ENCODE measurements around the gene ULK4.

ULK4 gene

DNA sequence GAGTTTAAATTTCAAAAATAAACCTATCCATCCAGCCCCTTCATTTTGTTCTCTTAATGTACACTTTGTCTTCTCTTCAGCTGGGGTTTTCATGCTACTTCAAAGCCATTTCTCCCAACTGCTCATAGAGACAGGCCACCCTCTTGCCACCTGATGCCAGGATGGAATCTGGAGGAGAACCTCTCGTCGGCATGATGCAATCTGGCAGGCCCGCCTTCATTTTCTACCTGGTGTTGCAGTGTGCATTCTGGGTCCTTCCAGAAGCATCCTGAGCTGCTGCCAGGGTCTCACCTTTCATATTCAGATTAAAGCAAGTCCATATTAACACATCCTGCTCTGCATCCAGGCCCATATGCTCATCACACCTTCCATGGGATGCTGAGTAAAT, 701.8 kb downstream of the ULK4 start:
- DNase-seq (ENCODE audit: low spot score): no peak

DNA sequence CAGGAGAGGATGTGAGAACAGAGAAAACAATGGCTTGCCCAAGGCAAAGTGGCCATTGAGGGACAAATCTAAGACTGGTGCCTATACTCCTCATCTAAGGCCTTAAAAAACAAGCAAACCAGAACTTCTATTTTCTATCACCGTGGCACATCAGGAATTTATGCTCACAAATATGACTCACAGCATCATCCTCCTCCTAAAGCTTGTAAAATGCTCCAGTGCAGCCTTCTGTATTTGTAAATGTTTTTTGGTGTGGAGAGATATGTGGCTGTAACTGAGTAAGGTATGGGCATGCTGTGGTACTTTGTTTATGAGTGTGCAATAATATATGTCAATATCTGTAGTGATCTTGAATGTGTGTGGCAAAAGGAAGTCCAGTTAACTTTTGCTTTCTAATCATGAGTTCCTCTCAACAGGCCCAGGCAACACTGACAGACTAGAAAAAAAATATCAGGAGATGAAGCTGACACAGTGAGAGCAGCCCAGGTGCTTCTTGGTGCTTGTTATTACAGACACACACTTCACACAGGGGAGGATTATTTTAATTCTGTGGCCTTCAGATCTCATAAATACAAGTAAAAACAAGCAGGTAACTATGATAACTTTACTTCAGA, 702.3 kb downstream of the ULK4 start:
- no peak for DNase-seq (ENCODE audit: low spot score)

DNA sequence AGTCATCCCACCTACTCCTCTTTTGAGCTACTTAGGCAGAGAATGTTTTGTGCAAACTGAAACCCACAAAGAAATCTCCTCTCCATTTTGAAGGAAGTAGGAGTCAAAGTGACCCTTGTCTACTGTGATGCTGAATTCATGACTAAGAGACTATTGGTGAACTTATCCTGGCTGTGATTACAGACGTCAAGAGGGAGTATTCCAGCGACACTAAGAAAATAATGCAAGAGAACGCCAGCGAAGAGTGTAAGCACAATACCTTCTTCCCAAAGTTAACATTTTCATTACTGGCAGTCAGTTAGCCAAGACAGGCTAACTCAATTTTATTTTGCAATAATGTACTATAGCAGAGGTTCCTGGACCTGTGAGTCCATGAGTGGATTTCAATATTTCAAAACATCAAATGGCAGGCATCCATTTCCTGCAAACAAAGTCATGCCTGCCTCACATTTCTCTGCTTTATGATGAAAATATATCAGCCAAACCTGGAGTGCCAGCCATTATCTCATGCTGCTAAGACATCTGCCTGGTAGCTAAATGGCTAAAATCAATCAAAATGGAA, 703.6 kb downstream of the ULK4 start:
- DNase-seq (ENCODE audit: low spot score): no peak

DNA sequence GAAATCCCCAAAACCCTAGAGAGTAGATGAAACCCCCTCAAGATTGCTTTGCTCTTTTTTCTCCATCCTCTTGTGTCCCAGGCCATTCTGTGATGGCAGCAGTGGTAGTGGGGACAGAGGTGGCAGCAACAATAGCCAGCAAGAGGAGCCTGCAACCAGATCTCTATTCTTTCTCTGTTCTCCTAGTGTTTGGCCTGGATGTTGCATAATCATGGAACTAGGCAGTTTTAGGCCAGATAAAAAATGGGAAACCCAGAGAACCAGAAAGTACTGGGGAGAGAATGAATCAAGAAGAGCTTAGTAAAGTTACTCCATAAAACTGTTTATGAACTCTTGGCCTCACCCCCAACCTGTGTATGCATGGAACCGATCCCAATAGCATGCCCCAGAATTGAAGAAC, 710.3 kb downstream of the ULK4 start:
- no peak for DNase-seq (ENCODE audit: low spot score)

DNA sequence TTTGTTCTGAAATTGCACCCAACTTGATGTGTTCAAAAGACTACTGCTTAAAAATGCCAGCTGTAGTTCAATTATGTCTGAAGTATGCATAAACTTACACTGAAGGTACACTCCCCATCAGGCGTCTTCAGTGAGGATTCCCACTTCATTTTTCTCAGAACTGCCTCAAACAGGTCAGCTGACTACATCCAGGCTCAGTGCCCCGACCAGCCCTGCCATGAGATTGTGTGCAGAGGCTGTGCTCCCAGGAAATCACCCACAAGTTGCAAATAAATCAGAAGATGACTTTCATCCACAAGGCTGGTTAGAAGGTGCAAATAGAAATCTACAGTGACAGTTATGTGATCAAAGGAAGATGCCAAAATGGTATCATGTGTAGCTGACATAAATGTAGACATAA, 711.1 kb downstream of the ULK4 start:
- DNase-seq (ENCODE audit: low spot score): no peak

DNA sequence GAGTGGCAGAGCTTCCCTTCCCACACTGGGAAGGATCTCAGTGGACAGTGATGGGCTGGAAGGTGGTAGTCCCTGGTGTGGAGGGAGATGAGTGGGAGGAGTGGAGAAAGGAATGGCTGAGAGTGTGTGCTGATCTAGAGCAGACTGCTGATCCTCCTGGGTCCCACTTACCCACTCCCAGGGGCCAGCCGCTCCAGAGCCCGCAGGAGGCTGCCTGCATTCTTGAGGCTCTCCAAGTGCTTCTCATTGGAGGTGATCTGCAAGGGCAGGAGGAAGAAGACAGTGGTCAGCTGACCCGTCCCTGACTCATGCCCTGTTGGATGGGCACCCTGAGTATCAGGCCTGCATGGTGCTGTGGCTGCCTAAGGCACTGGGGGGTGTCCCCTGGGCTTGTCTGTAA, 712.6 kb downstream of the ULK4 start:
- DNase-seq (ENCODE audit: low spot score): no peak

DNA sequence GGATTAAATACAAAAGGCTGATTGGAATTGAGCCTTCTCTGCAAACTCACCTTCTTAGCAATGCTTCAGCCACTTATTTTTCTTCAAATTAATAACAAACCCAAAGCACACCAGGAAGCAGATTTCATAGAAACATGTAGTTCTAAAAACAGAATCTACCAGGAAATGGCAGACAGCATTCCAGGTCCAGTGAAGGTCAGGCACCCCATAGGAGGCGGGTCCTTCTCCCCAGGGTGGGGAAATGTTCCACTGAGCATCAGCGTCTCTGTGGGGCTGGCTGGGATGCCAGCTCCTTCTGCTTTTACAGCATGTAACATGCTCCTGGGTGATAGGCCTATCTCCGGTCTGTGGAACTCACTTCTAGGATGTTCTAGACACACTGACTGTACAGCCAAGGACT, 713.4 kb downstream of the ULK4 start:
- no peak for DNase-seq (ENCODE audit: low spot score)

DNA sequence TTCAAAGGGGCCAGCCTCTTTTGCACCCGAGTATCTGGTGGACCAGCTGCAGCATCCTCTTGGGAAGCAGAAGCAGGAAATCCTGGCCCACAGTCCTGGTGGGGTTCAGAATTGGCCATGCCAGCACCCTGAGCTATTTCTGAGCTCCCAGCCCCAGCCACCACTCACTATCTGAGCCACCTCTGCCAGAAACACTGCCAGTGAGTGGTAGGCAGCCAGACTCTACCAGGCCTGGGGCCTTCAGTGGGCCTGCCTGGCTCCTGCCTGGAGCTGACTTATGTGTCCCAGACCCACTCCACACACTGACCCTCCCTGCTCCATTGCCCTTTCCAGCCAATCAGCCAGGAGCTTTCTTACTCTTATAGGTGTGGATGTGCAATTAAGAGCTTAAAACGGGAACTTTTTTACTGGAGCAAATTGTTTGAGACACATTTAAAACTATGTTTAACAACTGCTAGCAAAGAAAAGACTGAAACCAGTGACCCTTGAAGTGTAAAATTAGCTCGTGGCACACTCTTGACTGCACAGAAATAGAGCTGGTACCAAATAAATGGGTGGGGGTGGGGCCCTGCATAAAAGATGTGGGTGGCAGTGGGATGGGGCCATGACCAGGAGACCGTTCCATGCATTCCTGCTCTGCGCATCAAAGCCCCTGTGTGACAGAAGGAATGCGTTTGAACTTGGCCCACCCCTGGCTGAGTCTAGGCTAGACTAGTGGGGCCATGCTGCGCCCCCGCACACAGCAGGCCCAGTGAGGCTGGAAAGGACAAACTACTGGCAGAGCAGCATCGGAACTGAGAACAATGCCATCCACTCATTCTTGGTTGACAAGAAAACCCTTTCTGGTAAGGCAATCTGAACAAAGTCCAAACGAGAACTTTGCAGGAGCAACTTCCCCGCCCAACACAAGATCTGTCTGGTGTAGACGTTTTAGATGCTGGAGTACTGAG, 714.6 kb downstream of the ULK4 start:
- DNase-seq (ENCODE audit: low spot score): no peak

DNA sequence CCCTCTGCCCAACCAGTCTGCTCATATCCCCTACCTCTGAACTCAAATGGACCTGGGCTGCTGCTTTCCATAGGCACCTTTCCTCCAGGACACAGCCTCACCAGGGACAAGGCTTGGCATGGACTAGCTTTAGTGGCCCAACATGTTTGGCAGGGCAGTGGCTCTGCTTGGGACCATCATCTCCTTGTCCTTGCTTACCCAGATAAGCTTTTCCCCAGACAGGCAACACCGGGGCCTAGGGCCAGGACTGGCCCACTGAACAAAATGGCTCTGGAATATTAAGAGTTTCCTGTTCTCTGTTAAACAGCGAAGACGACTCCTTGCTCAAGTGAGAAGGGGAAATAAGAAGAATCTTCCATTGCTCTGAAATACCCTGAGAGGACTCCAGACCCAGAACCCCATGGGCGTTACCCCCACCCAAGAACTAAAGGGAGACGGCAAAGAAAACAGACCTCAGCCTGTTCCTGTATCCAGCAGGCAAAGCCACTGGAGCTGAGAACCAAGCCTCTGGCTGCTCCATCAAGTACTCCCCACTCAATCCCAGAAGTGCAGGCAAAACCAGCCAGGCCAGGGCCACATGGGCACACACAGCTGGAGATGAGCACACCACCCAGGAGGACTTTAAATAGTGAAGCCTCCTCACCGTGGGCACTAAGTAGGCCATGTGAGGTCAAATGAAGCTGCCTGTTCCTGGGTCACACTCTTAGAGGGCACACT, 717.1 kb downstream of the ULK4 start:
- no peak for DNase-seq (ENCODE audit: low spot score)

DNA sequence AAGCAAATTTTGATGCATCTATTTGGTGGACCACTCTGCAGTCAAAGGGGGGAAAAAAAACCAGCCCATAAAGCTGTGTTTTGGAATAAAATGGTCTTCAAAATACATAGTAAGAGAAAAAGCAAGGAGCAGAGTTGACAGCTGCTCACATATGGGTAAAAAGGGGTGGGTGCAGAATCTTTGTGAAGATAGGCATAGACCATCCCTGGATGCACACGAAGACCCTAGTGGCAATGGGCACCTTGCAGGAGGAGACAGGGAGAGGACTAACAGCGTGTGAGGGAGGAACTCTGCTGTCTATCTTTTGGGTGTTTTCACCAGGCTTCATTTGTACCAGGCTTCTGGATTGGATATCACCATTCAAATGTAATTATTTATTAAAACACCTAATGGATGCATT, 718.7 kb downstream of the ULK4 start:
- no peak for DNase-seq (ENCODE audit: low spot score)

DNA sequence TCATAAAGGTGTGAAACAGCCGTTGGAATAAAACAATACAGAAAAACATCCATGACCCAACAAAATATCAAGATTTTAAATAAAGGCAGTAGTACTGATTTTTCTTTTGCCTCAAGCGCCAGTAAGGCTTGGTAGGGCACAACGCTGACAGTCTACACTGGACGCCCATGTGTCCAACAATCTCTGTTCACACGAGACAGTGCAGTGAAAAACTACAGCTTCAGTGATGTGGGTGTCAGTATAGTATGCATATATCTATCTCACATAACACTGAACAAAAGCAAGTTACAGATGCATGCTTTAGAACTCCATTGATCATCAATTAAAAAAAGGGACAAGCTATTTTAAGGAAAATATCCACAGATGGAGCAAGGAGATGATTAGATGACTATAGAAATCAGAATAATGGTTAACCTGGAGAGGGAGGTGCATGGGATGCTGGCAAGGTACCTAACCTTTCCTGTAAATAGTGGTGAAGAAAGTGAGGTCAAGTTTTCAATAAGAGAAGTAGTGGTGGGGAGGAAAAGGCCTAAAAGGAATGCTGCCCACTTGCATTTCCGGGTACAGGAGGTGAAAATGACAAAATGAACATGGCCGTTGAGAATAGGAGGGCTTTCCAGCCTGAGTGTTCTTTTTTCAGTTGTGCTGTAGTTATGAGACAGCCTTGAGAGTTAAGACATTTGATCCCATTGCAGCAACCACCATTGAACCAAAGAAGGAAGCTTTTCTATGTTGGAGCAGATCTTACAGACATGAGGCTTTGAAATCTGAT, 719.9 kb downstream of the ULK4 start:
- no peak for DNase-seq (ENCODE audit: low spot score)

DNA sequence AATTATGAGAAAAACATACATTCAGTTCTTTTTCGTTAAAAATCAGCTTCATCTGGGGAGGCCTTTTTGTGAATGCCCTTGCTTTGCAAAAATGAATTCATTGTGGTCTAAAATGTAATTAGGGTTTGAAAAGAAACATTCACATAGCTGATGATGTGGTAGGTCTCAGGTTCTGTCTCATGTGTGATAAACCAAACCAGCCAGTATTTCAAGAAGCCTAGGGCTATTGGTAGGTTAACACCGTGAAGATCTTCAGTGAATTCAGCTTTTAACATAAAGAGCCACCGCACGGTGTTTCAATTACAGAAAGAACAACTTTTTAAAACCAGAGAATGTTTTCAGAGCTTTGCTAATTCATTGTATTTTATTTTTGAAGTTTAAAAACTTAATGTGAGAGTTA, 720.7 kb downstream of the ULK4 start:
- DNase-seq (ENCODE audit: low spot score): no peak

DNA sequence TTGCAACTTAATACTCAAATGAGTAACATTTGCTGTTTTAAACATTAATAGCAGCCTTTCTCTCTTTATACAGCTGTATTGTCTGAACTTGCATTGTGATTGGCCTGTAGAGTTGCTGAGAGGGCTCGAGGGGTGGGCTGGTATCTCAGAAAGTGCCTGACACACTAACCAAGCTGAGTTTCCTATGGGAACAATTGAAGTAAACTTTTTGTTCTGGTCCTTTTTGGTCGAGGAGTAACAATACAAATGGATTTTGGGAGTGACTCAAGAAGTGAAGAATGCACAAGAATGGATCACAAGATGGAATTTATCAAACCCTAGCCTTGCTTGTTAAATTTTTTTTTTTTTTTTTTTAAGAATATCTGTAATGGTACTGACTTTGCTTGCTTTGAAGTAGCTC, 722.3 kb downstream of the ULK4 start:
- no peak for DNase-seq (ENCODE audit: low spot score)

DNA sequence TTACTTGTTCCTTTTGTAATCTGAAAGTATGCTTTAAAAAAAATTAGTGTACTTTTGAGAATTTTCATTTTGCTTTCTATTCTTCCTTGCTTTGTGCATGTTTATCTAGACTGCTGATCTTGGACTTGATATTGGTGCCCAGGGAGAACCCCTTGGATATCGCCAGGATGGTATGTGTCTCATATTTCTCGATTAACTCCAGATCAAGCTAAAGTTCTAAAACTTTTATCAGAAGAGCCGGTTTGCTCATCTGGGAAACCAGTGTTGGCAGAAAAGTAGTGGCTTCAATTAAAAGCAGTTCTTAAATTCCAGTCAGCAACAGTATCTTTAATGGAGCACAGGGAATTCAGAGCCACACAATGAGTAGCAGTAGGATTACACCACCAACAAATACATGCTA, 724.0 kb downstream of the ULK4 start:
- no peak for DNase-seq (ENCODE audit: low spot score)

DNA sequence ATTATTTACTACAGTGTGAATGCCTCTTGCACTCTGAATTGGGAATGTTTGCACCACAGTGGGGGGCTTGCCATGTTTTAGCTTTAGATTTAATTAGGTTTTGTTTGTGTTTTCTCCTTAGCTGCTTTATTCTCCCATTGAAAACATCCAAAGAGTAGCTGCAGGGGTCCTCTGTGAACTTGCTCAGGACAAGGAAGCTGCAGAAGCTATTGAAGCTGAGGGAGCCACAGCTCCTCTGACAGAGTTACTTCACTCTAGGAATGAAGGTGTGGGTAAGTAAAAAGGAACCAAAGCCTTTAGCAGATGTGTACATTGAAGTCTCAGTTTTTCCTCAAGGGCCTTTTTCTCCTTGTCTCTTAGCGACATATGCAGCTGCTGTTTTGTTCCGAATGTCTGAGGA, 725.7 kb downstream of the ULK4 start:
- no peak for DNase-seq (ENCODE audit: low spot score)

DNA sequence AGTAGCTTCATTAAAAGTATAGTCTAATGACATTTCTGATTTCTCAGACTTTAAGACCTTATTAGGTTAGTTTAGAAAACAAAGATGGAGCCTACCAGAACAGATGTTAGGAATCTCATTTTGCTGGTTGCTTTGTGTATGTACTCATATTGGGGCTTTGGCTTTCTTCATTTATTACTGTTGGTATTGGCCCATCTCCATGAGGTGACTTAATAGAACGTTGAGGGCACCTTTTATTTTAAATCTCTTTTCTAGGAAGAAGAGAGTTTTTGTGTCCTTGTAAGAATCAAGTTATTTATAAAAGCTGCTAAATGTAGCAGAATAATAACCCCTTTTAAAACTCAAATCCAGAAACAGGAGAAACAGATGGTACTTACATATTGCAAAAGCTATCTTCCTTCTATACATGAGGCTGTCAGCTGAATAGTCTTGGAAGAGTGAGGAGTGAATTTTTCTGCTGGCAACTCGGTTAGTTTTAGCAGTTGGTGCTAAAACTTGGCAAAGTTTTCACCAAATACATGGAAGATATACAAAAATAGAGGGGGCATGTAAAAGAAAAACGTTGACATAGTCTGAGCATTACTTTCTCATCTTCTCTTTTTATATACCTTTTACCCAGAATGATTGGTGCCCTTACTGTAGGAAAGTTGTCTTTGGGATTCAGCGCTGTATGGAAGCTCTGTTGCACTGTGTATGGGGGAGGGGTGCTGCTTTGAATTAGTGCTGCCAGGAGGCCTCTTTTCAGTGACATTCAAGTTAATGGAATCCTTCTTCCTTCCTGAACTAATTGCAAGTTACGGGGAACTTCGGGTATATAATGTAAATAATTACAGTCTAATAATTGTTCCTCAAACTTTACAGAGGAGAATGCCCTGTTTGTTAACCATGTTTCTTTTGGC, 726.8 kb downstream of the ULK4 start:
- no peak for DNase-seq (ENCODE audit: low spot score)

DNA sequence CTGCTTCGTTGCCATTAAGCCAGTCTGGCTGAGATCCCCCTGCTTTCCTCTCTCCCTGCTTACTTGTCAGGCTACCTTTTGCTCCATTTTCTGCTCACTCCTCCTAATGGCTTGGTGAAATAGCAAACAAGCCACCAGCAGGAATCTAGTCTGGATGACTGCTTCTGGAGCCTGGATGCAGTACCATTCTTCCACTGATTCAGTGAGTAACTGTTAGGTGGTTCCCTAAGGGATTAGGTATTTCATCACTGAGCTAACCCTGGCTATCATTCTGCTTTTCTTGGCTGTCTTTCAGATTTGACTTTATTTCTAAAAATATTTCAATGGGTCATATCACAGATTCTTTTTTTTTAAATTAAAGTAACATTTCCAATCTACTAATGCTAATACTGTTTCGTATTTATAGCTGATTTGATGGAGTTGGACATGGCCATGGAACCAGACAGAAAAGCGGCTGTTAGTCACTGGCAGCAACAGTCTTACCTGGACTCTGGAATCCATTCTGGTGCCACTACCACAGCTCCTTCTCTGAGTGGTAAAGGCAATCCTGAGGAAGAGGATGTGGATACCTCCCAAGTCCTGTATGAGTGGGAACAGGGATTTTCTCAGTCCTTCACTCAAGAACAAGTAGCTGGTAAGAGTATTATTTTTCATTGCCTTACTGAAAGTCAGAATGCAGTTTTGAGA, 737.6 kb downstream of the ULK4 start:
- DNase-seq (ENCODE audit: low spot score): no peak

DNA sequence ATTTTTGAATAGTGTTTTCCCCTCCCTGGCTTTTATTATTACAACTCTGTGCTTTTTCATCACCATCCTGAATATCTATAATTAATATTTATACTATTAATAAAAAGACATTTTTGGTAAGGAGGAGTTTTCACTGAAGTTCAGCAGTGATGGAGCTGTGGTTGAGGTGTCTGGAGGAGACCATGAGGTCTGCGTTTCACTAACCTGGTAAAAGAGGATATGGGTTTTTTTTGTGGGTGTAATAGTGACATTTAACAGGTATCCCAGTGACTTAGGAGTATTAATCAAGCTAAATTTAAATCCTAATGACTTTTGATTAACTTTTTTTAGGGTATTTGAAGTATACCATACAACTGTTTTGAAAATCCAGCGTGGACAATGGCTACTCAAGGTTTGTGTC, 738.2 kb downstream of the ULK4 start:
- no peak for DNase-seq (ENCODE audit: low spot score)

DNA sequence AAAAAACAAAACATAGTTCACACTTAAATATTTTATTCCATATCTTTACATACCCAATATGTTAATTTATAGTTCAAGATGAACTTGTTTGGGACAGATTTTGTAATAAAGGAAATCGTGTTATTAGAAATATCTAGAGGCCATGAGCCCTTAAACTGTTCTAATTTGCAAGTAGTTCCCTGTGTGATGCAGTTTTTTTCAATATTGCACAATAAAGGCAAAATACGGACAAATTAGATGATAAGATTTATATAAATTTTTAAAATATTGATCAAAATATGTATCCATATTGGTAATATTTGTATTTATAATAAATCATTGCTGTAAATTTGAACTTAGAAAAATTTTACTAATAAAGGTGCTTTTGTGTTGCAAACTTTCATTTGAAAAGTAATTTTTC, 738.8 kb downstream of the ULK4 start:
- DNase-seq (ENCODE audit: low spot score): no peak

DNA sequence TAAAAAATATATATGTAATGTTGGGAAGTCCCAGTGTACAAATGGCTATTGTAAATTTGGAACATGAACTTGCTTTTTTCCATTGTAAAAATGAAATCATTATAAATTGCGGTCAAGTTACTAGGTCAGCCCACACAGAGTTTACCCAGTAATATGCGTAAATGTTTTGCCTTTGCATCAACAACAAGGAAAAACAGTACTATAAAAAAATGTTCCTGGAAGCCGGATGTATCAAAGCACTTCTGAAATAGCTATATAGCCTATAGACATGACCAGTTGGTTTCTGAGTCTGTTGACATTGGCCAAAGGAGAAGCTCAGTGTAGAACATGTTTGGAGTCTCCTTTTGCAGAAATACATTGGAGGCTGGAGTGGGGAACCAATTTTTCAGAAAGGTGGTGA, 739.4 kb downstream of the ULK4 start:
- DNase-seq (ENCODE audit: low spot score): no peak
